CD4-positive, alpha-beta T cell treated with Interleukin-12 subunit alpha and Interleukin-12 subunit beta, for 1 hour (primary cell): ENCODE results near the gene IGF2BP2.
"Not testable (repeated sequence)": the region's sequence is repeated elsewhere in the genome, so short reads cannot be mapped to it uniquely, and the experiment has no call there.

Source experiments
- DNase-seq: peaks from one replicate; pipeline ENCODE4 v3.0.0-alpha.2; 2020

IGF2BP2 gene

DNA sequence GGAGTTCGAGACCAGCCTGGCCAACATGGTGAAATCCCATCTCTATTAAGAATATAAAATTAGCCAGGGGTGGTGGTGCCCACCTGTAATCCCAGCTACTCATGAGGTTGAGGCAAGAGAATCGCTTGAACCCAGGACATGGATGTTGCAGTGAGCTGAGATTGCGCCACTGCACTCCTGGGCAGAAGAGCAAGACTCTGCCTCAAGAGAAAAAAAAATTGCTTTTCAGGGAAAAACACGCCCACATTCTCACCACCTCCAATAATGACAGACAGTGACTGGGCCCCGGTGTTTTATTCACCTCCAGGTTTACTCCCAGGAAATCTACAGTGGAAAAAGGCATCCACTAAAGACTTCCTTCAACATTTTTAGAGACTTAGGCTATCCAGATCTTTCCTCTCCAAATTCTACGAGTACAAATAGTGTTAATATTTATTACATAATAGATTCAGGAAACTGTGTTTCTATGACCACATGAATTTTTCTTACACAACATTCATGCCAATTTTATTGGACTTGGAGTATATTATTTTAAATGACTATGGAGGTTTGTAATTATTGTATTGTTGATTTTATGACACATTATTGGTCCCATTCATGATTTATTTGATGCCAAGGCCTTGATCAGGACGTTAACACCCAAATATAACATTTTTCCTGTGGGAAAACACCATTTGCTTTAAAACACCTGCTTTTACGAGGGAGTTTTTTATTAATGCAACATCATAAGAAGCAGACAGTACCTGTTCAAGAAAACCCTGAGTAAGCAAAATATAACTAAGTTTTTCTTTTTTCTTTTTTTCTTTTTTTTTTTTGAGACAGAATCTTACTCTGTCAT is 26.6 kb downstream of the IGF2BP2 start:
- DNase-seq: no peak

DNA sequence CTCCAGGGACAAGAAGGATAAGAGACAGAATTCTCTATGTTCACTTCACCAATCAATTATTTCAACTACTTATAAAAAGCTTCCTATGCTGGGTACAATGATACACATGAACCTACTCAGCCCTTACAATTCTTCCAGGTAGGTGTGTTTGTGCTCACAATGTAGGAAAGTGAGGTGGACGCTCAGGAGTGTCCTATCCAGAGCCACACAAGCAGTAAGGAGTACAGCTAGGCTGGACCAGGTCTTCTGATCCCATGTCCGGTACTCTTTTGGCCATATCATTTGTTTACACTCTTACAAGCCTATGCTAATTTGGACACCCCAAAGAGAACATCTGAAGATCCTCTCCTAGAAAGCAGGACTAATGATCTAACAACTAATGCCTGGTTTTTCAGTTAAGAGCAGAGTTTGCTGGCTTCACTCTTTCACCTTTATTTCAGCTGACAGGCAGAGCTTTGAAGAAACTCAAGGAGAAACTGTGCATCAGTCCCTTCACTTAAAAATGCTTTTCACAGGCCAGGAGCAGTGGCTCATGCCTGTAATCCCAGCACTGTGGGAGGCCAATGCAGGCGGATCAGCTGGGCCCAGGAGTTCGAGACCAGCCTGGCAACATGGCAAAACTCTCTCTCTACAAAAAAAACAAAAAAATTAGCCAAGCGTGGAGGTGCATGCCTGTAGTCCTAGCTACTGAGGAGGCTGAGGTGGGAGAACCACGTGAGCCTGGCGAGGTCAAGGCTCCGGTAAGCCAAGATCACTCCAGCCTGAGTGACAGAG is 27.5 kb downstream of the IGF2BP2 start:
- no peak for DNase-seq

- DNase-seq: no peak
These were observed 28.3 kb downstream of the IGF2BP2 start for GRCh38 chr3:185796431-185797107.

GRCh38 chr3:185793381-185793780 is 31.5 kb downstream of the IGF2BP2 start:
- DNase-seq: no peak

GRCh38 chr3:185792955-185793354 is 31.9 kb downstream of the IGF2BP2 start:
- no peak for DNase-seq

GRCh38 chr3:185789891-185790830 is 34.7 kb downstream of the IGF2BP2 start:
- DNase-seq: no peak

GRCh38 chr3:185789134-185789533 is 35.7 kb downstream of the IGF2BP2 start:
- no peak for DNase-seq

DNA sequence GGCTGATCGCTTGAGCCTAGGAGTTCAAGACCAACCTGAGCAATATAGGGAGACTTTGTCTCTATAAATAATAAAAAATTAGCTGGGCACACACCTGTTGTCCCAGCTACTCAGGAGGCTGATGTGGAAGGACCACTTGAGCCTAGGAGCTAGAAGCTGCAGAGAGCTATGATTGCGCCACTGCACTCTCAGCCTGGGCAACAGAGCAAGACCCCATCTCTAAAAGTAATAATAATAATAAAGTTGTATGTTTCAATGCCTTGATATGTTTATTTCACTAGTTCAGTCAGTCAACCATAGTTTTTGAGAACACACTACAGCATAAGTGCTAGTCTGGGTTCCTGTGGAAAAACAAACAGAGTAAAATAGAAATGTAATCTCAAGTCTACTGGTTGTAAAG is 36.5 kb downstream of the IGF2BP2 start:
- no peak for DNase-seq

- no peak for DNase-seq
These were observed 37.6 kb downstream of the IGF2BP2 start for GRCh38 chr3:185786956-185787877.

DNA sequence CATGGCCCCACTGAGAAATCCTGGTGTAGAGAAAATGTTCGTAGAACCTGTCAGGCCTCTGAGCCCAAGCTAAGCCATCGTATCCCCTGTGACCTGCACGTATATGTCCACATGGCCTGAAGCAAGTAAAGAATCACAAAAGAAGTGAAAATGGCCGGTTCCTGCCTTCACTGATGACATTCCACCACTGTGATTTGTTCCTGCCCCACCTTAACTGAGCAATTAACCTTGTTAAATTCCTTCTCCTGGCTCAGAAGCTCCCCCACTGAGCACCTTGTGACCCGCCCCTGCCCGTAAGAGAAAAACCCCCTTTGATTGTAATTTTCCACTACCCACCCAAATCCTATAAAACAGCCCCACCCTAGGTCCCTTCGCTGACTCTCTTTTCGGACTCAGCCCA is 38.6 kb downstream of the IGF2BP2 start:
- DNase-seq: not testable (repeated sequence)

DNA sequence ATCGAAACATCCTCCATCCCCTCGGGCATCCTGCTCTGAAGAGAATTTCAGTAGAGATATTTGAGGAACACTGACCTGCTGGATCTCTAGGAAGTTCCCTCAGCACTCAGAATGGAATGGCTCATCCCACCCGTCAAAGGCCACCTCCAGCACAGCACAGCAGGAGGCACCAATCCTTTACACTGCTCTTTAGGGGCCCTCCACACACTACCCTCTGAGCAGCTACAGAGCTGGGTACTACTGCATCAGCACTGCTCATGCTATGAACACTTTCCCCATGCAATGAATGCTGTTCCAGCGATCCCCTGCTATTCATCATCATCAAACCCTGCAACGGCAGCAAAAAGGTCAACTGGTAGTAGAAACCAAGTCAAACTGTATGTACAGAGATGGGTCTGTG is 40.5 kb downstream of the IGF2BP2 start:
- no peak for DNase-seq

DNA sequence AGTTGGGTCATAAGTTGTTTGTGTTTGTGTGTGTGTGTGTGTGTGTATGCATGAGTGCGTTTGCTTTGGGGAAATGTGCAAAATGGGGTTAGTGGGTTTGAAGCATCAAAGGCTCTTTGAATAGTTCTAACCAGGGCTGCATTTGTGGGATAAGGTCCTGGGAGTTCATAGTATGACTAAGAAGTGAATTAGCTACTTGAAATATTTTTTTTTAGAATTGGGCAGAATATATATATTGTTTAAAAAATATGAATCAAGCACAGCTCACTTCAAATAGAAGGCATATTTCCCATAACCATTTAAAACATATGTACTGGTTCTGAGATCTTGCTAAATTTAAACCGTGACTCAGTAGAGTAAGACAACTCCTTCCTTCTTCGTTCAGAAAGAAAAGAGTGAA is 43.1 kb downstream of the IGF2BP2 start:
- DNase-seq: no peak

DNA sequence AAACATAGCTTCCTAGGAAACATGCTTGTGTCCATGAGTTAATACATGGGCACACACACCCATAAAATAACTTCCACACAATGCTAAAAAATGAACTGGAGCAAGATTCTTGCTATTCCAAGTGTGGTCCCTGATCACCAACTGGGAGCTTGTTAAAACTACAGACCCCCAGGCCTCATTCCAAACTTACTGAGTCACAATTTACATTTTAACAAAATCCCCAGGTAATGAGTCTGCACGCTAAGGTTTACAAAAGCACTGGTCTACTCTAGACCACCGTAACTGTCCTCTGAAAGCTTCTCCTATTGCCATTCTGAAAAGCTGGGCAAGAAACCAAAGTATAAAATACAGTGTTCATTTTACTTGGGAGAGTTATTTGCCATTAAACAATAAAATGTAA is 45.4 kb downstream of the IGF2BP2 start:
- DNase-seq: no peak

- DNase-seq: no peak
These were observed 46.0 kb downstream of the IGF2BP2 start for GRCh38 chr3:185778821-185779220.

DNA sequence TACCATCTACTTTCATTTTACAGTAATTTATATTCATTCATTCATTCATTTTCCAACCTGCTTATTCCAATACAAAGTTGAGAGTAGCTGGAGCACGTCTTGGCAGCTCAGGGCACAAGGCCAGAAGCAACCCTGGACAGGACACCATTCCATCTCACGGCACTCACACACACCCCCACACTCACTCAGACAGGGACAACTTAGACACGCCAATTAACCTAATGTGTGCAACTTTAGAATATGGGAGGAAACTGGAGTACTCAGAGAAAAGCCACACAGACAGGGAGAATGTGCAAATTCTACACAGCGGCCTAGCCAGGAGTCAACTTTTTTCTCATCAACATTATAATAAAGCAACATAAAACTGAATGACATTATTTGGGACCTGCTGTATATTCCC is 46.7 kb downstream of the IGF2BP2 start:
- no peak for DNase-seq

GRCh38 chr3:185770109-185770508 is 54.7 kb downstream of the IGF2BP2 start:
- no peak for DNase-seq

DNA sequence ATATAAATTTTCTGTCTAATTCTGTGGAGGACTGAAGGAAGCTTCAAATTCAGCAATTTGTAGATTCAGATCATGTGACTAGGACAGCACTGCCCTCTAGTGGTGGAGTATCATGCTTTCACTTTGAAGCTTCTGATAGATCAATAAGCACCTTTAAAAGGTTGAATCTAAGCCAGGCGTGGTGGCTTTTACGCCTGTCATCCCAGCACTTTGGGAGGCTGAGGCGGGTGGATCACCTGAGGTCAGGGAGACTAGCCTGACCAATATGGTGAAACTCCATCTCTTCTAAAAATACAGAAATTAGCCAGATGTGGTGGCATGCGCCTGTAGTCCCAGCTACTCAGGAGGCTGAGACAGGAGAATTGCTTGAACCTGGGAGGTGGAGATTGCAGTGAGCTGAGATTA is 56.3 kb downstream of the IGF2BP2 start:
- DNase-seq: peak; percentile 51

DNA sequence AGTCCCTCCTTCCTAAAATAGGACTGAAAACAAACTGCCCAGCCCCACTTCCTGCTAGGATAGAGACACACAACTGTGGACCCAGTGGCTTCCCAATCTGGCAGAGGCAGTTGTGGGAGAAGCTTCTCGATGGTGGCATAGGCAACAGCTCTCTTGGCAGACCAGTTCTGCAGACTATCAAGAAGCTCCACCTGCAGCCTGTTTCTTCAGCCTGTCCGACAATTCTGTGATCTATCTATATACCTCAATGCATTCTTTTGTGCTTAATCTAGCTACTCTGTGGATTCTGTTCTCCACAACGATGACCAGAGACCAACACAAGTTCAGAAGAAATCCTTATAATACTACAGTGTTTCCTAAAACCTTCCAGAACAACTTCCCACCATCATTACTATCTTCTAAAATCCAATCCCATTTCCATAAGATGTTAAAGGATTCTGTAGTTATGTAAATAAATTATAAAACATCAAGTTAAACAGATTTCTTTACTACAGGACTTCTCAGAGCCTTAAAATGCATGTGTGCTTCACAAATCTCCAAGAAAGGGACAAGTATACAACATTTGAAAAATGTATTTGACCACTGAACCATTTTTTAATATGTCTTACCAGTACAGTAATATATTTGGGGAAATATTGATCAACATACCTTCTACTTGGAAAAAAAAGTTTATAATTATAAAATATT is 57.7 kb downstream of the IGF2BP2 start:
- DNase-seq: no peak

- no peak for DNase-seq
These were observed 58.4 kb downstream of the IGF2BP2 start for GRCh38 chr3:185766329-185767001.

DNA sequence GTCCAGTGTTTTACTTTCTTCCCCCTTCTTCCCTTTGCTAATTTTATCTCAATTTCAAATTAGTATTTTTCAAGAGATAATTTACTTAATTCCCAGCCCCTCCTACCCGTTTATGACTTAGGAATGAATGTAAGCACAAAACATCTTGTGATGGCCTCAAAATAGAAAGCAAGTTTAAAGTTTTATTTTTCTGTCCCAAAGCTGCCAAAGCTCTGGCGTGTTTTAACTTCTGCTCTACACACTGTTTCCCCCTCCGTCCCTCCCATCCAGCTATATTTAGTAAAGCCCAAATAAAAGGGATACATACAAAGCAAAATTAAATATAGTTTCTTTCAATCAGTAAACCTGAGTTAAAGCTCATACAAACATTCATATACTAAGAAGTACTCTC is 59.9 kb downstream of the IGF2BP2 start:
- DNase-seq: no peak
